SU-DHL-6 (cell line): ENCODE data around the gene ST6GALNAC3.

Experiments used
- H2AFZ ChIP-seq: fragments of 200-600 bp; sonication (generic); 2 replicates; pipeline ENCODE4 v1.6.1; 2014; ENCODE audit warnings: low read depth, mild to moderate bottlenecking, moderate library complexity, mixed read lengths, antibody characterized with exemption, low read length; ENCODE audit not compliant: severe bottlenecking
- H3F3A ChIP-seq: fragments of 200-600 bp; shearing (Covaris generic); 2 replicates; pipeline ENCODE4 v1.6.0; 2016; ENCODE audit warnings: antibody characterized with exemption, mild to moderate bottlenecking; ENCODE audit not compliant: insufficient read depth
- H3K27ac ChIP-seq: fragments of 200-600 bp; sonication (generic); 2 replicates; pipeline ENCODE4 v1.5.1; 2016; ENCODE audit warnings: low read depth, mild to moderate bottlenecking, low read length, moderate library complexity, mixed read lengths
- H3K27me3 ChIP-seq: fragments of 200-600 bp; sonication (generic), shearing (Covaris generic); 2 replicates; pipeline ENCODE4 v1.6.0; 2014; ENCODE audit warnings: mild to moderate bottlenecking, low read length
- H3K36me3 ChIP-seq: fragments of 200-600 bp; sonication (generic); 2 replicates; pipeline ENCODE4 v1.6.1; 2014; ENCODE audit warnings: mild to moderate bottlenecking, low read length, mixed read lengths
- H3K4me2 ChIP-seq: fragments of 300-600, 200-600 bp; shearing (Covaris generic), sonication (generic); 2 replicates; pipeline ENCODE4 v1.6.0; 2014; ENCODE audit warnings: low read length, low read depth, mild to moderate bottlenecking; ENCODE audit not compliant: poor library complexity, severe bottlenecking
- H3K4me3 ChIP-seq: fragments of 200-600 bp; sonication (generic); 2 replicates; pipeline ENCODE4 v1.5.1; 2014; ENCODE audit warnings: antibody characterized with exemption, low read length, mild to moderate bottlenecking, mixed read lengths; ENCODE audit not compliant: insufficient read depth, poor library complexity, severe bottlenecking
- H3K79me2 ChIP-seq: fragments of 200-600 bp; sonication (generic); 2 replicates; pipeline ENCODE4 v1.6.1; 2014; ENCODE audit warnings: mild to moderate bottlenecking, low read length, moderate library complexity; ENCODE audit not compliant: insufficient read depth
- H3K9ac ChIP-seq: fragments of 200-600 bp; sonication (generic); 2 replicates; pipeline ENCODE4 v1.7.0; 2014; ENCODE audit warnings: mild to moderate bottlenecking, low read length
- H3K9me2 ChIP-seq: fragments of 200-600 bp; sonication (generic); replicated peaks from 2 replicates; pipeline ENCODE4 v1.6.1; 2014; ENCODE audit warnings: low read length; ENCODE audit not compliant: insufficient read depth
- H3K9me3 ChIP-seq: fragments of 200-600 bp; sonication (generic); 2 replicates; pipeline ENCODE4 v1.6.1; 2014; ENCODE audit warnings: low read length, mixed read lengths; ENCODE audit not compliant: insufficient read depth
- H4K20me1 ChIP-seq: fragments of 200-600 bp; sonication (generic); 2 replicates; pipeline ENCODE4 v1.6.1; 2014; ENCODE audit warnings: low read depth, mild to moderate bottlenecking, antibody characterized with exemption, low read length, moderate library complexity, mixed read lengths
- EZH2phosphoT487 ChIP-seq: fragments of 200-600 bp; sonication (generic), shearing (Covaris generic); conservative IDR thresholded peaks from 2 replicates; pipeline ENCODE4 v1.6.1; 2018; ENCODE audit warnings: mild to moderate bottlenecking, antibody characterized with exemption, low read length, moderate library complexity, mixed read lengths
- TF ChIP-seq, protein P1 (sequence below): fragments of 200-600 bp; sonication (generic); IDR thresholded peaks from one replicate; pipeline ENCODE4 v1.5.1; 2017; ENCODE audit warnings: antibody characterized with exemption, mild to moderate bottlenecking, low read length, moderate library complexity; ENCODE audit not compliant: insufficient read depth, poor library complexity, severe bottlenecking

The ST6GALNAC3 gene

DNA sequence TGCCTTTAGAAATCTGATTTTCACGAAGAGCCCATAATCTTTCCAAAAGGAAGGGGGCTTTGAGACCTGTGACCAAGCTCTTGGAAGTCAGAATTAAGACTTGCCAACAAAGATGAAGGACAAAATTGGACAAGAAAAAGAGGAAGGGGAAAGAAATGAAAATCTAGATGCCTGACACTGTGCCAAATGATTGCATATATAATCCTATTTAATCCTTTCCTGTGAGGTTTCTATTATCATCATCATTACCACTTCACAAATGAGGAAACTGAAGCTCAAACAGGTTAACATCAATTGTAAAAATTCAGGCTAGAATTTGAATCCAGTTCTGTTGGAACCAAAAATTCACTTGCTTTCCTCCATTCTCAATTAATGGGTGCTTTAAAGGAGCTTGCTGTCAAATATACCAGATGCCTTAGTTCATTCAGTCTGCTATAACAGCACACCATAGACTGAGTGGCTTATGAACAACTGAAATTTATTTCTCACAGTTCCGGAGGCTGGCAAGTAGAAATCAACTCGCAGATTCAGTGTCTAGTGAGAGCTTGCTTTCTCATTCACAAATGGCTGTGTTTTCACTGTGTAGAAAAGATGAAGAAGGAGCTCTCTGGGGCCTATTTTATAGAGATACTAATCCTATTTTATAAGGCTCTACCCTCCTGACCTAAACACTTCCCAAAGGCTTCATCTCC is 595.2 kb downstream of the ST6GALNAC3 start:
- Histone ChIP-seq H3K27me3 (no peaks in the 10 kb centered on the region), H3K4me3 (no peak overlapping the region), H4K20me1 (no peaks in the 10 kb centered on the region), H3K4me2 (no peak overlapping the region), H3K79me2 (no peaks in the 10 kb centered on the region), H3K27ac (no peak overlapping the region), H3K9me2 (no peaks in the 10 kb centered on the region), H2AFZ (no peak overlapping the region), H3K36me3 (no peaks in the 10 kb centered on the region), H3K9ac (no peak overlapping the region), H3K9me3 (no peaks in the 10 kb centered on the region), H3F3A (no peaks in the 10 kb centered on the region)
- TF ChIP-seq, protein P1, sequence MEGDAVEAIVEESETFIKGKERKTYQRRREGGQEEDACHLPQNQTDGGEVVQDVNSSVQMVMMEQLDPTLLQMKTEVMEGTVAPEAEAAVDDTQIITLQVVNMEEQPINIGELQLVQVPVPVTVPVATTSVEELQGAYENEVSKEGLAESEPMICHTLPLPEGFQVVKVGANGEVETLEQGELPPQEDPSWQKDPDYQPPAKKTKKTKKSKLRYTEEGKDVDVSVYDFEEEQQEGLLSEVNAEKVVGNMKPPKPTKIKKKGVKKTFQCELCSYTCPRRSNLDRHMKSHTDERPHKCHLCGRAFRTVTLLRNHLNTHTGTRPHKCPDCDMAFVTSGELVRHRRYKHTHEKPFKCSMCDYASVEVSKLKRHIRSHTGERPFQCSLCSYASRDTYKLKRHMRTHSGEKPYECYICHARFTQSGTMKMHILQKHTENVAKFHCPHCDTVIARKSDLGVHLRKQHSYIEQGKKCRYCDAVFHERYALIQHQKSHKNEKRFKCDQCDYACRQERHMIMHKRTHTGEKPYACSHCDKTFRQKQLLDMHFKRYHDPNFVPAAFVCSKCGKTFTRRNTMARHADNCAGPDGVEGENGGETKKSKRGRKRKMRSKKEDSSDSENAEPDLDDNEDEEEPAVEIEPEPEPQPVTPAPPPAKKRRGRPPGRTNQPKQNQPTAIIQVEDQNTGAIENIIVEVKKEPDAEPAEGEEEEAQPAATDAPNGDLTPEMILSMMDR = no peak
- TF ChIP-seq EZH2phosphoT487 = no peak

DNA sequence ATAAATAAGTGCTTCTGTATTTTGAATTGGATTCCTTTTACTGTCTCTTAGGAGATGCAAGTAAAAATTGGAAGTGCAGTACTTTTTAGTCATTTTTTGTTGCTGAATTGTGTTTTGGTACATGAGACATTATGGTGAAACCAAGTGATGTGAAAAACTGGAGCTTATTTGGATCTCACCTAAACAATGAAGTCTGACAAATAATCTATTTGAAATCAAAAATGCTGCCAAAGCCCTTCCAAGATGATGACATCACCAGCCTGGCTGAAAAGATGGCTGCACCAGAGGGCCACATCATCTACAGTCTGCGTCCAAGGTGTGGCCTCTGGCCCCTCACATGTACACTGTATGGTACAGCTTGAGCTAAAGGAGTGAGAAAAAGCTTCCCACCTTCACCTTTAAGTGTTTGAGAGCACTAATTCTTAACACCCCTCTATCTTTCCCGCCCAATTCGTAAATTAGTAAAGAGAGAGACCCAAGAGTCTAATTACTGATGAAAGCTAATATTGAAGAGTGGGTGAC is 600.2 kb downstream of the ST6GALNAC3 start:
- H3K4me2 ChIP-seq = no peak overlapping the region
- no peaks in the 10 kb centered on the region for H4K20me1 ChIP-seq
- H3K9ac ChIP-seq = no peak overlapping the region
- no peaks in the 10 kb centered on the region for H3K9me3 ChIP-seq
- H3K4me3 ChIP-seq = no peak overlapping the region
- no peaks in the 10 kb centered on the region for H3K9me2 ChIP-seq
- no peak for TF ChIP-seq EZH2phosphoT487
- TF ChIP-seq, protein P1 = no peak
- no peaks in the 10 kb centered on the region for H3F3A ChIP-seq
- no peaks in the 10 kb centered on the region for H3K79me2 ChIP-seq
- H3K27ac ChIP-seq = no peak overlapping the region
- H3K27me3 ChIP-seq = no peaks in the 10 kb centered on the region
- H2AFZ ChIP-seq = no peak overlapping the region
- H3K36me3 ChIP-seq = no peaks in the 10 kb centered on the region

DNA sequence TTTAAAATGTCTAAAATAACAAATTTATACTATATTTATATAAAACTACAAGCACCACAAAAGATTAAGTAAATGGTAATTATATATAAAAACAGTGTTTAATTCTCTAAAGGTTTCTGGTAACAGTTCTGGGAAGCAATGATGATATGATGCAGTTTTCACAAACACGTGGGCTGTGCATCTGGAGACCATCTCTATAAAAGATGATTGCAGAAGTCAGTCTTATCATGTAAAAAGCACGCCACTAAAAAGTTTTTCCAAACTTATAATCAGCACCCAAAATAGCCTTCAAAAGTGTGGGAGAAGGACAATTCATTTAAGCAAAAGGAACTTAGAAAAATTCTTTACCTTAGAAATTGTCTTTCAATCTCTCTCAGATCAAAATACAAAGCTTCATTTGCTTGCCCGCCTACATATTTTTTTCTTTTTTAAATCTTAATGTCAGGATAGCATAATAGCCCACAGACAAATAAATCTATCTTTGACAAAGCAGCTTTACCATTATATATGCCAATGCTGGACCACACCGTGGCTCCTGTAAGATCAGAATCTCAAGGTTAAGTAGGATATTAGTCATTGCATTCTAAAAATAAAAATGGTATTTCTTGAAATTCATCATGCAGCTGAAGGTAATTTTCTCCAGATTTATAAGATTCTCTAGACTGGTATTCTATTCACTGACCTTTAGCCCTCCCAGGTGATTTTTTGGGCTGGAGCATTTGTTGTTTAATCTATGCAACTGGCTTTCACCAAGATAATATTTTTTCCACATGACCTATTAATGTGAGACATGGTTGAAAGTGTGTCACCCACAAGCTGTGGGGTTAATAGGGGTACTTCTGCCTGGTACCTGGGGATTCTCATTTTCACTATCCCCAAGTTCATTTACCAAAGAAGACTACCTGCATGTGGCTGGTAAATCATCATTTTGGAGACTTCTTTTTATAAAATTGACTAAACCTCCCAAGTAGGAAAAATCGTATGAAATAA is 603.2 kb downstream of the ST6GALNAC3 start:
- Histone ChIP-seq H3K9ac (no peak overlapping the region), H3K27ac (no peak overlapping the region), H3K9me3 (no peaks in the 10 kb centered on the region), H3K27me3 (no peaks in the 10 kb centered on the region), H3K79me2 (no peaks in the 10 kb centered on the region), H3K4me2 (no peak overlapping the region), H3K36me3 (no peaks in the 10 kb centered on the region), H2AFZ (no peak overlapping the region), H3K9me2 (no peaks in the 10 kb centered on the region), H3F3A (no peaks in the 10 kb centered on the region), H4K20me1 (no peaks in the 10 kb centered on the region), H3K4me3 (no peak overlapping the region)
- TF ChIP-seq, protein P1 = no peak
- no peak for TF ChIP-seq EZH2phosphoT487
